ENCODE data around the gene JUND.

- TF ChIP-seq CTCF (conservative IDR thresholded peaks at IDR 0.05; ENCODE audit: low read depth in 2 of 2) (no peak), EZH2 (IDR thresholded peaks at IDR 0.05; ENCODE audit: low read depth, unreplicated experiment) (no peak), CREB1 (CRISPR knock-in tag; IDR thresholded peaks at IDR 0.05; ENCODE audit: low read depth) (no peak), POLR2AphosphoS5 (IDR thresholded peaks at IDR 0.05; ENCODE audit: low read depth) (no peak), REST (IDR thresholded peaks at IDR 0.05; ENCODE audit: unreplicated experiment) (no peak), EZH2phosphoT487 (IDR thresholded peaks at IDR 0.05; ENCODE audit: unreplicated experiment) (no peak), ZNF114 (CRISPR knock-in tag; IDR thresholded peaks at IDR 0.05) (no peak), JUNB (IDR thresholded peaks at IDR 0.05; ENCODE audit: unreplicated experiment) (no peak), STAT1 (IDR thresholded peaks at IDR 0.05; ENCODE audit: unreplicated experiment) (no peak)
These were observed 47.6 kb upstream of the JUND start for GRCh38 chr19:18329035-18329376.
